Neural cell (in vitro differentiated cells): ENCODE measurements around the gene TRIM29. TPM values are rescaled to one million over a fixed set of nuclear protein-coding genes. Genes with fewer than 3 reads are reported as not detected.

ENCODE experiments used
- H2AFZ ChIP-seq: fragments of 200-600, 300-800 bp; sonication (generic), shearing (Covaris generic); 2 replicates; pipeline ENCODE4 v1.6.0; 2014; ENCODE audit warnings: low read depth, mild to moderate bottlenecking, antibody characterized with exemption, low read length, moderate library complexity
- H3F3A ChIP-seq: fragments of 200-600 bp; shearing (Covaris generic); 2 replicates; pipeline ENCODE4 v1.6.1; 2016; ENCODE audit warnings: mild to moderate bottlenecking, moderate library complexity, mixed read lengths, antibody characterized with exemption, low read length; ENCODE audit not compliant: insufficient read depth, poor library complexity, severe bottlenecking
- H3K27ac ChIP-seq: fragments of 200-600, 300-800 bp; sonication (generic), shearing (Covaris generic); 2 replicates; pipeline ENCODE4 v1.5.1; 2014; ENCODE audit warnings: mild to moderate bottlenecking, low read length, moderate library complexity
- H3K27me3 ChIP-seq: fragments of 300-800, 200-600 bp; sonication (generic), shearing (Covaris generic); 2 replicates; pipeline ENCODE4 v1.6.0; 2014; ENCODE audit warnings: mild to moderate bottlenecking, low read depth, low read length, moderate library complexity; ENCODE audit not compliant: insufficient read depth
- H3K36me3 ChIP-seq: fragments of 300-800, 200-600 bp; sonication (generic), shearing (Covaris generic); 2 replicates; pipeline ENCODE4 v1.5.1; 2014; ENCODE audit warnings: mild to moderate bottlenecking, antibody characterized with exemption, low read length, moderate library complexity; ENCODE audit not compliant: insufficient read depth
- H3K4me2 ChIP-seq: fragments of 300-800, 200-600 bp; sonication (generic), shearing (Covaris generic); 2 replicates; pipeline ENCODE4 v1.6.0; 2014; ENCODE audit warnings: mild to moderate bottlenecking, low read length
- H3K4me3 ChIP-seq: fragments of 300-800, 200-600 bp; sonication (generic), shearing (Covaris generic); 2 replicates; pipeline ENCODE4 v1.5.1; 2014; ENCODE audit warnings: mild to moderate bottlenecking, low read length, moderate library complexity
- H3K79me2 ChIP-seq: fragments of 200-600 bp; shearing (Covaris generic); replicated peaks from 2 replicates; pipeline ENCODE4 v1.6.0; 2014; ENCODE audit warnings: mild to moderate bottlenecking, low read length, moderate library complexity; ENCODE audit not compliant: insufficient read depth
- H3K9ac ChIP-seq: fragments of 300-800, 200-600 bp; sonication (generic), shearing (Covaris generic); 2 replicates; pipeline ENCODE4 v1.6.1; 2016; ENCODE audit warnings: mild to moderate bottlenecking, low read length, mixed read lengths
- H3K9me2 ChIP-seq: fragments of 200-600 bp; shearing (Covaris generic); 2 replicates; pipeline ENCODE4 v1.6.1; 2016; ENCODE audit warnings: mild to moderate bottlenecking, low read length, mixed read lengths; ENCODE audit not compliant: insufficient read depth
- H3K9me3 ChIP-seq: fragments of 200-600, 300-800 bp; sonication (generic), shearing (Covaris generic); 2 replicates; pipeline ENCODE4 v1.6.1; 2016; ENCODE audit warnings: mild to moderate bottlenecking, mixed run types, low read length, moderate library complexity, mixed read lengths
- H4K20me1 ChIP-seq: fragments of 200-600 bp; shearing (Covaris generic); 2 replicates; pipeline ENCODE4 v1.6.1; 2016; ENCODE audit warnings: mild to moderate bottlenecking, mixed run types; ENCODE audit not compliant: insufficient read depth
- EP300 ChIP-seq: fragments of 450-650 bp; conservative IDR thresholded peaks from 2 replicates; pipeline ENCODE4 v1.6.1; 2014; ENCODE audit warnings: antibody characterized with exemption, mild to moderate bottlenecking, moderate library complexity; ENCODE audit not compliant: poor library complexity, severe bottlenecking
- EZH2 ChIP-seq: fragments of 200-600, 300-800 bp; shearing (Covaris generic), sonication (generic); IDR thresholded peaks from 2 replicates; pipeline ENCODE4 v1.6.1; 2014; ENCODE audit warnings: antibody characterized with exemption, low read length, borderline replicate concordance, mild to moderate bottlenecking; ENCODE audit not compliant: insufficient read depth, poor library complexity, severe bottlenecking
- MXI1 ChIP-seq: fragments of 450-650 bp; conservative IDR thresholded peaks from 2 replicates; pipeline ENCODE4 v1.6.1; 2014; ENCODE audit warnings: antibody characterized with exemption, mild to moderate bottlenecking; ENCODE audit not compliant: poor library complexity, severe bottlenecking
- POLR2AphosphoS5 ChIP-seq: IDR thresholded peaks from 2 replicates; pipeline ENCODE4 v1.6.1; 2012
- RAD21 ChIP-seq: fragments of 450-650 bp; conservative IDR thresholded peaks from 2 replicates; pipeline ENCODE4 v1.6.1; 2014; ENCODE audit warnings: antibody characterized with exemption, mild to moderate bottlenecking, moderate library complexity
- SMC3 ChIP-seq: fragments of 450-650 bp; conservative IDR thresholded peaks from 2 replicates; pipeline ENCODE4 v1.6.1; 2014; ENCODE audit warnings: antibody characterized with exemption, mild to moderate bottlenecking, moderate library complexity; ENCODE audit not compliant: poor library complexity
- TAF1 ChIP-seq: IDR thresholded peaks from 2 replicates; pipeline ENCODE4 v1.6.1; 2012; ENCODE audit warnings: low read depth
- polyA plus RNA-seq: library from polyadenylated mRNA; depleted of rRNA; stranded (reverse); fragments of >200 nt; gene quantifications from 2 replicates; pipeline ENCODE4 v1.2.3, GENCODE V29; 2014
- TF ChIP-seq, protein P1 (sequence below): IDR thresholded peaks from 2 replicates; pipeline ENCODE4 v1.6.1; 2012; ENCODE audit warnings: borderline replicate concordance
- TF ChIP-seq, protein P2 (sequence below): fragments of 450-650 bp; IDR thresholded peaks from 2 replicates; pipeline ENCODE4 v1.5.1; 2014; ENCODE audit warnings: antibody characterized with exemption, mild to moderate bottlenecking, moderate library complexity; ENCODE audit not compliant: poor library complexity, severe bottlenecking

Gene TRIM29
- polyA plus RNA-seq, 1 donor from 2014 or later, result 0.82 TPM

DNA sequence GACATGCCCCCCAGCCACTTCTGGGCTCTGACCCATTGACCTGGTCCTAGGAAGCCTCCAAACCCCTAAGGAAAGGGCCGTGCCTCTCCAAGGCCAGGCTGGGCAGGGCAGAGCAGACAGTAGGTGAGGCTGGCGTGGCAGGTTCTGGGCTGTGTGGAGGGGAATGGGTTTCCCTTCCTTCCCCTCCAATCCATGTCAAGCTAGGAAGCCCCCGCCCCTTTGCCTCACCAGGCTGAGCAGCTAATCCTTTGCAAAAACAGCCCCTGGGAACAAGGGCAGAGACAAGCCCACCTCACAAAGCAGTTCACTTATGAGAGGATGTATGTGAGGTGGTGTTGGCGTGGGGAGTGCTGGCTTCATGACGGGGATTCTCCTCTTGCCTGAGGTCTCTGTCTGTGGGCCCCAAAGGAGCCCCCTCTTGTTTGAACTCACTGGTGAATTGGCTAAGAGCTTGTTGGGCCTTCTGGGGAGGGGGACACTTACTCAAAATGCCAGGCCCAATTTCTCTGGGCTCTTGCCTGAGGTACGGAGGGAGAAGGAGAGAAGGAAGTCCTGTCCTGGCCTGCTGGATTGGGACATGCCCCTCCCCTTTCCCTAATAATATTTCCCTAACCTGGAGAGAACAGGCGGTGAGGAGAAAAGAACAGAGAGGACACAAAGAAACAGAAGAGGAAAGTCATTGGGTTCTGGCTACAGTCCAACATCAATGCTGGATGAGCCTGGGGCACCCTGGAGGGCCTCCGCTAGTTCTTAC lies 1.6 kb upstream of the TRIM29 start:
- Histone ChIP-seq H3K9me3 (no peaks in the 10 kb centered on the region), H3F3A (no peaks in the 10 kb centered on the region), H3K27ac (no peak overlapping the region), H3K4me2 (no peak overlapping the region), H3K4me3 (no peak overlapping the region), H3K36me3 (no peaks in the 10 kb centered on the region), H4K20me1 (no peaks in the 10 kb centered on the region), H2AFZ (no peak overlapping the region), H3K27me3 (no peaks in the 10 kb centered on the region), H3K9me2 (no peaks in the 10 kb centered on the region), H3K79me2 (no peaks in the 10 kb centered on the region), H3K9ac (no peak overlapping the region)
- TF ChIP-seq EP300, result no peak
- TF ChIP-seq RAD21, result no peak
- TF ChIP-seq, protein P1, sequence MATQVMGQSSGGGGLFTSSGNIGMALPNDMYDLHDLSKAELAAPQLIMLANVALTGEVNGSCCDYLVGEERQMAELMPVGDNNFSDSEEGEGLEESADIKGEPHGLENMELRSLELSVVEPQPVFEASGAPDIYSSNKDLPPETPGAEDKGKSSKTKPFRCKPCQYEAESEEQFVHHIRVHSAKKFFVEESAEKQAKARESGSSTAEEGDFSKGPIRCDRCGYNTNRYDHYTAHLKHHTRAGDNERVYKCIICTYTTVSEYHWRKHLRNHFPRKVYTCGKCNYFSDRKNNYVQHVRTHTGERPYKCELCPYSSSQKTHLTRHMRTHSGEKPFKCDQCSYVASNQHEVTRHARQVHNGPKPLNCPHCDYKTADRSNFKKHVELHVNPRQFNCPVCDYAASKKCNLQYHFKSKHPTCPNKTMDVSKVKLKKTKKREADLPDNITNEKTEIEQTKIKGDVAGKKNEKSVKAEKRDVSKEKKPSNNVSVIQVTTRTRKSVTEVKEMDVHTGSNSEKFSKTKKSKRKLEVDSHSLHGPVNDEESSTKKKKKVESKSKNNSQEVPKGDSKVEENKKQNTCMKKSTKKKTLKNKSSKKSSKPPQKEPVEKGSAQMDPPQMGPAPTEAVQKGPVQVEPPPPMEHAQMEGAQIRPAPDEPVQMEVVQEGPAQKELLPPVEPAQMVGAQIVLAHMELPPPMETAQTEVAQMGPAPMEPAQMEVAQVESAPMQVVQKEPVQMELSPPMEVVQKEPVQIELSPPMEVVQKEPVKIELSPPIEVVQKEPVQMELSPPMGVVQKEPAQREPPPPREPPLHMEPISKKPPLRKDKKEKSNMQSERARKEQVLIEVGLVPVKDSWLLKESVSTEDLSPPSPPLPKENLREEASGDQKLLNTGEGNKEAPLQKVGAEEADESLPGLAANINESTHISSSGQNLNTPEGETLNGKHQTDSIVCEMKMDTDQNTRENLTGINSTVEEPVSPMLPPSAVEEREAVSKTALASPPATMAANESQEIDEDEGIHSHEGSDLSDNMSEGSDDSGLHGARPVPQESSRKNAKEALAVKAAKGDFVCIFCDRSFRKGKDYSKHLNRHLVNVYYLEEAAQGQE, result no peak
- no peak for TF ChIP-seq EZH2
- TF ChIP-seq MXI1, result no peak
- no peak for TF ChIP-seq TAF1
- TF ChIP-seq, protein P2, sequence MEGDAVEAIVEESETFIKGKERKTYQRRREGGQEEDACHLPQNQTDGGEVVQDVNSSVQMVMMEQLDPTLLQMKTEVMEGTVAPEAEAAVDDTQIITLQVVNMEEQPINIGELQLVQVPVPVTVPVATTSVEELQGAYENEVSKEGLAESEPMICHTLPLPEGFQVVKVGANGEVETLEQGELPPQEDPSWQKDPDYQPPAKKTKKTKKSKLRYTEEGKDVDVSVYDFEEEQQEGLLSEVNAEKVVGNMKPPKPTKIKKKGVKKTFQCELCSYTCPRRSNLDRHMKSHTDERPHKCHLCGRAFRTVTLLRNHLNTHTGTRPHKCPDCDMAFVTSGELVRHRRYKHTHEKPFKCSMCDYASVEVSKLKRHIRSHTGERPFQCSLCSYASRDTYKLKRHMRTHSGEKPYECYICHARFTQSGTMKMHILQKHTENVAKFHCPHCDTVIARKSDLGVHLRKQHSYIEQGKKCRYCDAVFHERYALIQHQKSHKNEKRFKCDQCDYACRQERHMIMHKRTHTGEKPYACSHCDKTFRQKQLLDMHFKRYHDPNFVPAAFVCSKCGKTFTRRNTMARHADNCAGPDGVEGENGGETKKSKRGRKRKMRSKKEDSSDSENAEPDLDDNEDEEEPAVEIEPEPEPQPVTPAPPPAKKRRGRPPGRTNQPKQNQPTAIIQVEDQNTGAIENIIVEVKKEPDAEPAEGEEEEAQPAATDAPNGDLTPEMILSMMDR, result no peak
- no peak for TF ChIP-seq SMC3
- TF ChIP-seq POLR2AphosphoS5, result no peak

DNA sequence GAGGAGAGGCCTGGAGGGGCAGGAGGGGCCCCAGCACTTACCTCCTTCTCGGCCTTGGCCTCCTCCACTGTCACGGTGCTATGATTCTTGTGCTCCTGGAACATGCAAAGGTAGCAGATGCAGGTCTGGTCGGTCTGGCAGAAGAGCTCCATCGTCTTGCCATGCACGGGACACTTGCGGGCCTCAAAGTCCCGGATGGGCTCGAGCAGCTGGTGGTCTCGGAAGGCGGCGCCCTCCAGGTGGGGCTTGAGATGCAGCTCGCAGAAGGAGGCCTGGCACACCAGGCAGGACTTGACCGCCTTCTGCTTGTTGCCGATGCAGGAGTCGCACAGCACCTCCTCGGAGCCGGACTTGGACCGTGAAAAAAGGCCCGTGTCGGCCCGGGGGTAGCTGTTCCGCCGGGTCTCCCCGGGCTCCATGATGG lies 714 bp downstream of the TRIM29 start:
- no peak overlapping the region for H3K4me2 ChIP-seq
- H3K9me2 ChIP-seq, result no peaks in the 10 kb centered on the region

More for the DNA sequence above, 714 bp downstream of the TRIM29 start:
- Histone ChIP-seq H2AFZ (no peak overlapping the region), H3K27ac (no peak overlapping the region), H3K4me3 (no peak overlapping the region), H3K36me3 (no peaks in the 10 kb centered on the region), H3K79me2 (no peaks in the 10 kb centered on the region), H4K20me1 (no peaks in the 10 kb centered on the region), H3K9me3 (no peaks in the 10 kb centered on the region), H3F3A (no peaks in the 10 kb centered on the region), H3K27me3 (no peaks in the 10 kb centered on the region), H3K9ac (no peak overlapping the region)
- TF ChIP-seq, protein P1, result no peak
- no peak for TF ChIP-seq TAF1
- no peak for TF ChIP-seq POLR2AphosphoS5
- TF ChIP-seq EZH2, result no peak
- TF ChIP-seq EP300, result no peak
- TF ChIP-seq SMC3, result no peak
- TF ChIP-seq, protein P2, result no peak
- no peak for TF ChIP-seq RAD21
- TF ChIP-seq MXI1, result no peak
